Lower leg skin (tissue), 4 donors: ENCODE results near the gene IL17RC. TPM values are rescaled to one million over a fixed set of nuclear protein-coding genes. Genes with fewer than 3 reads are reported as not detected.
A peak's percentile ranks its signal among the peaks of the same experiment; 100 is the strongest.
"Not testable (repeated sequence)": the region's sequence is repeated elsewhere in the genome, so short reads cannot be mapped to it uniquely, and the experiment has no call there.

Source experiments
- DNase-seq, 2 donors: peaks; one replicate each; pipeline ENCODE4 v3.0.0-alpha.2; 2019; ENCODE audit warnings: low spot score in 2 of 2
- H3K4me3 ChIP-seq: fragments of 200-600 bp; sonication (generic); 2 replicates; pipeline ENCODE4 v1.5.1; 2017; ENCODE audit warnings: mild to moderate bottlenecking, low read depth; ENCODE audit not compliant: poor library complexity, severe bottlenecking
- POLR2A ChIP-seq, 2 donors: fragments of 450-650 bp; IDR thresholded peaks; one replicate each; pipeline ENCODE4 v1.6.1; 2016 to 2017; ENCODE audit warnings: antibody characterized with exemption in 2 of 2, mild to moderate bottlenecking in 1 of 2, moderate library complexity in 1 of 2
- WGBS, 2 donors: methylation state at CpG; one replicate each; pipeline ENCODE4 v1.1.5; 2018; 5-methylcytosine and 5-hydroxymethylcytosine counted together
- intact Hi-C: fragments of 100-400 bp; cut with DNase I; formaldehyde crosslinking; loops from one replicate; pipeline ENCODE4 v1.15.0; 2023; ENCODE audit warnings: low total_unique reads
- total RNA-seq, 4 donors: library from RNA; depleted of rRNA; stranded (reverse); fragments of >200 nt; gene quantifications; one replicate each; pipeline ENCODE4 v1.1.0, GENCODE V29; 2016
- TF ChIP-seq, protein P1 (sequence below), 3 donors: fragments of 450-650 bp; IDR thresholded peaks; one replicate each; pipeline ENCODE4 v1.5.1; 2016; ENCODE audit warnings: antibody characterized with exemption in 3 of 3, mild to moderate bottlenecking in 3 of 3, moderate library complexity in 2 of 3

Gene IL17RC
- total RNA-seq, 4 donors from 2014 or later: 95.5 to 155 (median 113) TPM

DNA sequence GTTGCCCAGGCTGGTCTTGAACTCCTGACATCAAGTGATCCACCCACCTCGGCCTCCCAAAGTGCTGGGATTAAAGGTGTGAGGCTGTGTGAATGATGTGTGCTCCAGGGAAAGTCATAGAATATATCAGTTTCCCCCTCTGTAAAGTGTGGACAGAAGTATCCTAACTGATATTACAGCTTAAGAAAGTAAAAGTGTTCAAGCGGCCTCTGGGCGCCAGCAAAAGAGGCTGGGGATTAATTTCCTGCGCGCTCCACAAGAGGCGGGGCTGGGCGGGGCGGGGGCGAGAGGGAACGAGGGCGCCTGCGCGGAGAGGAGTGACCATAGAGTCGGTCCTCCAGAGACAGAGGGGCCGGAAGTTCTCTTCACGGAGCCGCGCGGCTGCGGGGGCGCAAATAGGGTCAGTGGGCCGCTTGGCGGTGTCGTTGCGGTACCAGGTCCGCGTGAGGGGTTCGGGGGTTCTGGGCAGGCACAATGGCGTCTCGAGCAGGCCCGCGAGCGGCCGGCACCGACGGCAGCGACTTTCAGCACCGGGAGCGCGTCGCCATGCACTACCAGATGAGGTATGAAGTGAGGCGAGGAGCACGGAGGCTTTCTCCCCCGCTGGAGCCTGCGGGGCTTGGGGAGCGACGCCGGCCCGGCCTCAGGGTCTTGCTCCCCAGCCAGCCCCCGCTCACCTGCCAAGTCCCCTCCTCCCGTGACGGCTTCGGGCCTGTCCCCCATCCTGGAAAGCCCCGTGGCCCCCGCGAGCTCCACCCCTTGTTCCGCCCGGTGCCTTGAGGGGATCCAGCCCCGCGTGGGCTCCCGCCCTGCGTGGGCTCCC, 26.4 kb upstream of the IL17RC start, which contains the start of gene JAGN1:
Gene JAGN1 (plus strand): TSS at position 362 of the 823 bp plus-strand sequence. CDS start 113 bp downstream, at position 475.
- 0 to 1% methylated on average over 34 to 40 of the region's 62 CpGs for WGBS, 2 donors
- TF ChIP-seq, protein P1, sequence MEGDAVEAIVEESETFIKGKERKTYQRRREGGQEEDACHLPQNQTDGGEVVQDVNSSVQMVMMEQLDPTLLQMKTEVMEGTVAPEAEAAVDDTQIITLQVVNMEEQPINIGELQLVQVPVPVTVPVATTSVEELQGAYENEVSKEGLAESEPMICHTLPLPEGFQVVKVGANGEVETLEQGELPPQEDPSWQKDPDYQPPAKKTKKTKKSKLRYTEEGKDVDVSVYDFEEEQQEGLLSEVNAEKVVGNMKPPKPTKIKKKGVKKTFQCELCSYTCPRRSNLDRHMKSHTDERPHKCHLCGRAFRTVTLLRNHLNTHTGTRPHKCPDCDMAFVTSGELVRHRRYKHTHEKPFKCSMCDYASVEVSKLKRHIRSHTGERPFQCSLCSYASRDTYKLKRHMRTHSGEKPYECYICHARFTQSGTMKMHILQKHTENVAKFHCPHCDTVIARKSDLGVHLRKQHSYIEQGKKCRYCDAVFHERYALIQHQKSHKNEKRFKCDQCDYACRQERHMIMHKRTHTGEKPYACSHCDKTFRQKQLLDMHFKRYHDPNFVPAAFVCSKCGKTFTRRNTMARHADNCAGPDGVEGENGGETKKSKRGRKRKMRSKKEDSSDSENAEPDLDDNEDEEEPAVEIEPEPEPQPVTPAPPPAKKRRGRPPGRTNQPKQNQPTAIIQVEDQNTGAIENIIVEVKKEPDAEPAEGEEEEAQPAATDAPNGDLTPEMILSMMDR (IDR thresholded peaks at IDR 0.05): no peak
- peak in 1 of 2 donors; percentile 25 for TF ChIP-seq POLR2A (IDR thresholded peaks at IDR 0.05)
- H3K4me3 ChIP-seq: peak within 1 kb of the TSS; percentile 92
- intact Hi-C loops: no loop called here
- DNase-seq: peak; percentile 86 to 97

GRCh38 chr3:9891072-9891622, 25.8 kb upstream of the IL17RC start:
- WGBS, 2 donors: 7 to 11% methylated on average over 12 of the region's 12 CpGs
- intact Hi-C loops: no loop called here

DNA sequence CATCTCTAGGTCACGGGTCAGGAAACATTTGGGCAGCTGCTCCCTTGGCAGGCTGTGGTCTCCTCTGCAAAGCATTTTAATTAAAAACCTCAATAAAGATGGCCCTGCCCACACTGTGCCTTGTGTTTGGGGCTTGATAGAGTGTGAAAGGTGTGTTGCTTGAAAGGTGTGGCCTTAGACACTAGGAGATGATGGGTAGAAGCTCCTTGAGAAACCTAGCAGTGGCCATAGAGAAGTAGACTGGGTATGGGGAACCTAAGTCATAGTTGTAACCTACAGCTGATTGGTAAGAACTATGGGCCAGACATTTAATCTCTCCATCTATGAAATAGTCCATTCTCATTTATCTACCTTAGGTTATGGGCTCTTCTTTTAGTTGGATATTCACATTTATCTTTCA, 23.2 kb upstream of the IL17RC start:
- no peak for DNase-seq
- WGBS, 2 donors: 76 to 92% methylated on average over 1 of the region's 1 CpG
- no peak overlapping the region for H3K4me3 ChIP-seq
- intact Hi-C loops: no loop called here
- TF ChIP-seq, protein P1 (IDR thresholded peaks at IDR 0.05): no peak
- TF ChIP-seq POLR2A (IDR thresholded peaks at IDR 0.05): no peak

More at GRCh38 chr3:9891072-9891622, 25.8 kb upstream of the IL17RC start:
- no peak for DNase-seq
- peak overlapping the region; percentile 92 for H3K4me3 ChIP-seq
- no peak for TF ChIP-seq POLR2A (IDR thresholded peaks at IDR 0.05)
- TF ChIP-seq, protein P1 (IDR thresholded peaks at IDR 0.05): no peak

GRCh38 chr3:9895715-9896114, 21.2 kb upstream of the IL17RC start:
- H3K4me3 ChIP-seq, intact Hi-C loops, DNase-seq: not testable (repeated sequence)
- WGBS, 2 donors: 95 to 98% methylated on average over 3 of the region's 3 CpGs

GRCh38 chr3:9896755-9897407, 20.0 kb upstream of the IL17RC start:
- whole genome bisulfite sequencing, 2 donors: 78 to 84% methylated on average over 10 of the region's 10 CpGs
- intact Hi-C loops, H3K4me3 ChIP-seq, DNase-seq: not testable (repeated sequence)

- no peak overlapping the region for H3K4me3 ChIP-seq
- intact Hi-C loops: no loop called here
- TF ChIP-seq, protein P1 (IDR thresholded peaks at IDR 0.05): no peak
- no peak for TF ChIP-seq POLR2A (IDR thresholded peaks at IDR 0.05)
- no peak for DNase-seq
- 60 to 74% methylated on average over 4 of the region's 4 CpGs for WGBS, 2 donors
Measured at GRCh38 chr3:9897408-9898372, 19.2 kb upstream of the IL17RC start.
